ENCODE results near the gene KRTAP5-6. TPM values are rescaled to one million over a fixed set of nuclear protein-coding genes. Genes with fewer than 3 reads are reported as not detected.

KRTAP5-6 gene
- total RNA-seq, 4 donors from 2014 or later = not detected

GRCh38 chr11:1692708-1693326 lies 4.2 kb upstream of the KRTAP5-6 start:
- WGBS, 2 donors (ENCODE audit: low coverage in 1 of 2) = 20 to 42% methylated on average over 7 to 20 of the region's 20 CpGs
- in situ Hi-C loops (cut with MboI; ENCODE audit: low pct_ligation_motif_present in 1 of 4, low pct_unique_long_range_greater_than_20kb in 1 of 4, low sequenced_read_pairs in 3 of 4) = loop anchor here in 2 of 4 donors (25.0 kb wide), 1 partner anchor 469 kb away; the partner anchor contains the start of genes INS (in 2 of the 2) and TH (in 2 of the 2)
- intact Hi-C loops (cut with DNase I; ENCODE audit: low total_unique reads) = loop anchor here (2.0 to 5.0 kb wide), 2 partner anchors 140 to 464 kb away; no protein-coding TSS in a partner anchor
- no peak overlapping the region for H3K4me3 ChIP-seq
- H3K4me1 ChIP-seq = peaks cover 6 to 13% (median 11%) of the 10 kb centered on the region in 4 donors
- no peaks in the 10 kb centered on the region for H3K36me3 ChIP-seq
- no peak for DNase-seq
- H3K27me3 ChIP-seq = peaks cover 13% of the 10 kb centered on the region
- H3K27ac ChIP-seq = no peak overlapping the region
- H3K9me3 ChIP-seq = no peaks in the 10 kb centered on the region
- no peak for TF ChIP-seq POLR2AphosphoS5 (IDR thresholded peaks at IDR 0.05)
- TF ChIP-seq POLR2A (IDR thresholded peaks at IDR 0.05) = no peak
- TF ChIP-seq EP300 (IDR thresholded peaks at IDR 0.05; ENCODE audit: low read depth) = no peak
- TF ChIP-seq CTCF (IDR thresholded peaks at IDR 0.05) = no peak

- peaks cover 6 to 13% (median 11%) of the 10 kb centered on the region in 4 donors for H3K4me1 ChIP-seq
- TF ChIP-seq POLR2AphosphoS5 (IDR thresholded peaks at IDR 0.05) (no peak), CTCF (IDR thresholded peaks at IDR 0.05) (peak; percentile 90 to 94 (median 91))
- peak; percentile 82 for DNase-seq
- H3K4me3 ChIP-seq = peak overlapping the region; percentile 12 to 55 (median 17)
- intact Hi-C loops (cut with DNase I; ENCODE audit: low total_unique reads) = loop anchor here (2.0 to 5.0 kb wide), 2 partner anchors 139 to 464 kb away; no protein-coding TSS in a partner anchor
- 3 to 18% methylated on average over 8 to 36 of the region's 37 CpGs for WGBS, 2 donors (ENCODE audit: low coverage in 1 of 2)
- no peaks in the 10 kb centered on the region for H3K36me3 ChIP-seq
- no peaks in the 10 kb centered on the region for H3K9me3 ChIP-seq
- H3K27me3 ChIP-seq = peaks cover 13% of the 10 kb centered on the region
- peak overlapping the region in 3 of 4 donors; percentile 24 to 67 (median 42) for H3K27ac ChIP-seq
- in situ Hi-C loops (cut with MboI; ENCODE audit: low pct_ligation_motif_present in 1 of 4, low pct_unique_long_range_greater_than_20kb in 1 of 4, low sequenced_read_pairs in 3 of 4) = loop anchor here in 2 of 4 donors (25.0 kb wide), 1 partner anchor 469 kb away; the partner anchor contains the start of genes INS (in 2 of the 2) and TH (in 2 of the 2)
These were observed 3.5 kb upstream of the KRTAP5-6 start for GRCh38 chr11:1693327-1694063.

GRCh38 chr11:1694064-1694845 lies 2.7 kb upstream of the KRTAP5-6 start:
- intact Hi-C loops (cut with DNase I; ENCODE audit: low total_unique reads) = loop anchor here (5.0 kb wide), 1 partner anchor 463 kb away; no protein-coding TSS in a partner anchor
- Histone ChIP-seq H3K27me3 (peaks cover 13% of the 10 kb centered on the region), H3K27ac (peak overlapping the region in 3 of 4 donors; percentile 24 to 67 (median 42)), H3K36me3 (no peaks in the 10 kb centered on the region), H3K4me3 (peak overlapping the region; percentile 12 to 55 (median 17)), H3K9me3 (no peaks in the 10 kb centered on the region), H3K4me1 (peaks cover 6 to 13% (median 11%) of the 10 kb centered on the region in 4 donors)
- WGBS, 2 donors (ENCODE audit: low coverage in 1 of 2) = 10 to 45% methylated on average over 4 to 45 of the region's 45 CpGs
- in situ Hi-C loops (cut with MboI; ENCODE audit: low pct_ligation_motif_present in 1 of 4, low pct_unique_long_range_greater_than_20kb in 1 of 4, low sequenced_read_pairs in 3 of 4) = loop anchor here in 2 of 4 donors (25.0 kb wide), 1 partner anchor 468 kb away; the partner anchor contains the start of genes INS (in 2 of the 2) and TH (in 2 of the 2)
- TF ChIP-seq EP300 (IDR thresholded peaks at IDR 0.05; ENCODE audit: low read depth) (no peak), CTCF (IDR thresholded peaks at IDR 0.05) (peak; percentile 91 to 96 (median 95)), POLR2A (IDR thresholded peaks at IDR 0.05) (no peak)
- DNase-seq = peak; percentile 91
